Activated naive CD4-positive, alpha-beta T cell treated with anti-CD3 and anti-CD28 coated beads for 36 hours (primary cell): ENCODE results near the gene NBPF6. TPM values are rescaled to one million over a fixed set of nuclear protein-coding genes. Genes with fewer than 3 reads are reported as not detected.
"Not testable (repeated sequence)": the region's sequence is repeated elsewhere in the genome, so short reads cannot be mapped to it uniquely, and the experiment has no call there.

Experiments used
- CTCF ChIA-PET: fragments of 350-600 bp; sonication (Branson Sonifier 250); formaldehyde crosslinking; loops from one replicate; lab custom pipeline; 2021; ENCODE audit warnings: antibody characterized with exemption; lab: Charles Lee
- DNase-seq: peaks from one replicate; pipeline ENCODE4 v3.0.0-alpha.2; 2020
- H3K27ac Mint-ChIP-seq: one replicate; pipeline ENCODE4 v1.8.0; 2021; ENCODE audit warnings: mild to moderate bottlenecking, mixed read lengths
- H3K27me3 Mint-ChIP-seq: one replicate; pipeline ENCODE4 v1.8.0; 2021; ENCODE audit warnings: low read depth, mixed read lengths
- H3K36me3 Mint-ChIP-seq: one replicate; pipeline ENCODE4 v1.8.0; 2021; ENCODE audit warnings: low read depth, mixed read lengths
- H3K4me1 Mint-ChIP-seq: one replicate; pipeline ENCODE4 v1.8.0; 2021; ENCODE audit warnings: low read depth, mixed read lengths
- H3K4me3 Mint-ChIP-seq: one replicate; pipeline ENCODE4 v1.8.0; 2021; ENCODE audit warnings: mild to moderate bottlenecking, moderate library complexity, mixed read lengths
- H3K9me3 Mint-ChIP-seq: one replicate; pipeline ENCODE4 v1.8.0; 2021; ENCODE audit warnings: mixed read lengths
- intact Hi-C: fragments of 100-400 bp; cut with micrococcal nuclease; formaldehyde crosslinking; loops from one replicate; pipeline ENCODE4 v1.15.1; 2023
- total RNA-seq, 2 experiments: library from RNA; stranded (reverse); gene quantifications; one replicate each; pipeline ENCODE4 v1.2.3, GENCODE V29; 2021

The NBPF6 gene
- not detected for total RNA-seq

GRCh38 chr1:108450043-108450442, at the start of gene NBPF6:
Gene NBPF6 (plus strand): TSS chr1:108450343. CDS start chr1:108450602, 259 bp downstream.
- H3K4me3 Mint-ChIP-seq, DNase-seq, H3K9me3 Mint-ChIP-seq, H3K27ac Mint-ChIP-seq, H3K4me1 Mint-ChIP-seq, CTCF ChIA-PET, intact Hi-C loops, H3K36me3 Mint-ChIP-seq, H3K27me3 Mint-ChIP-seq: not testable (repeated sequence)

GRCh38 chr1:108411098-108411833, 38.9 kb upstream of the NBPF6 start:
- DNase-seq, intact Hi-C loops, H3K9me3 Mint-ChIP-seq, H3K36me3 Mint-ChIP-seq, H3K27ac Mint-ChIP-seq, H3K4me1 Mint-ChIP-seq, CTCF ChIA-PET, H3K4me3 Mint-ChIP-seq, H3K27me3 Mint-ChIP-seq: not testable (repeated sequence)

- H3K36me3 Mint-ChIP-seq, DNase-seq, H3K4me1 Mint-ChIP-seq, intact Hi-C loops, H3K4me3 Mint-ChIP-seq, H3K9me3 Mint-ChIP-seq, CTCF ChIA-PET, H3K27me3 Mint-ChIP-seq, H3K27ac Mint-ChIP-seq: not testable (repeated sequence)
Observed at GRCh38 chr1:108420129-108420528, 30.0 kb upstream of the NBPF6 start.

GRCh38 chr1:108421061-108421916, 28.9 kb upstream of the NBPF6 start:
- CTCF ChIA-PET, H3K9me3 Mint-ChIP-seq: not testable (repeated sequence)

GRCh38 chr1:108426877-108427276, 23.3 kb upstream of the NBPF6 start:
- DNase-seq, CTCF ChIA-PET, H3K36me3 Mint-ChIP-seq, H3K27me3 Mint-ChIP-seq, H3K4me3 Mint-ChIP-seq, H3K27ac Mint-ChIP-seq, H3K9me3 Mint-ChIP-seq, H3K4me1 Mint-ChIP-seq, intact Hi-C loops: not testable (repeated sequence)

More at GRCh38 chr1:108421061-108421916, 28.9 kb upstream of the NBPF6 start:
- H3K27ac Mint-ChIP-seq, DNase-seq, intact Hi-C loops, H3K4me3 Mint-ChIP-seq, H3K27me3 Mint-ChIP-seq, H3K4me1 Mint-ChIP-seq, H3K36me3 Mint-ChIP-seq: not testable (repeated sequence)

- H3K9me3 Mint-ChIP-seq, H3K27ac Mint-ChIP-seq, DNase-seq, H3K4me3 Mint-ChIP-seq, H3K4me1 Mint-ChIP-seq, CTCF ChIA-PET, intact Hi-C loops, H3K27me3 Mint-ChIP-seq, H3K36me3 Mint-ChIP-seq: not testable (repeated sequence)
Observed at GRCh38 chr1:108432002-108432401, 18.1 kb upstream of the NBPF6 start.

GRCh38 chr1:108433404-108433803, 16.7 kb upstream of the NBPF6 start:
- H3K4me3 Mint-ChIP-seq, intact Hi-C loops, H3K4me1 Mint-ChIP-seq, H3K27me3 Mint-ChIP-seq, H3K9me3 Mint-ChIP-seq, H3K36me3 Mint-ChIP-seq, DNase-seq, CTCF ChIA-PET, H3K27ac Mint-ChIP-seq: not testable (repeated sequence)

- CTCF ChIA-PET, H3K4me3 Mint-ChIP-seq, H3K9me3 Mint-ChIP-seq, H3K27ac Mint-ChIP-seq, H3K27me3 Mint-ChIP-seq, H3K4me1 Mint-ChIP-seq, intact Hi-C loops, H3K36me3 Mint-ChIP-seq, DNase-seq: not testable (repeated sequence)
Observed at GRCh38 chr1:108438536-108438935, 11.6 kb upstream of the NBPF6 start.

GRCh38 chr1:108454521-108454920, 4.4 kb downstream of the NBPF6 start:
- H3K36me3 Mint-ChIP-seq, H3K4me3 Mint-ChIP-seq, H3K27me3 Mint-ChIP-seq, H3K9me3 Mint-ChIP-seq, H3K27ac Mint-ChIP-seq, intact Hi-C loops, DNase-seq, H3K4me1 Mint-ChIP-seq, CTCF ChIA-PET: not testable (repeated sequence)

GRCh38 chr1:108458661-108459060, 8.5 kb downstream of the NBPF6 start:
- H3K27me3 Mint-ChIP-seq, H3K27ac Mint-ChIP-seq, DNase-seq, H3K36me3 Mint-ChIP-seq, H3K4me1 Mint-ChIP-seq, intact Hi-C loops, CTCF ChIA-PET, H3K4me3 Mint-ChIP-seq, H3K9me3 Mint-ChIP-seq: not testable (repeated sequence)

- H3K4me3 Mint-ChIP-seq, H3K27ac Mint-ChIP-seq, CTCF ChIA-PET, H3K27me3 Mint-ChIP-seq, DNase-seq, intact Hi-C loops, H3K4me1 Mint-ChIP-seq, H3K36me3 Mint-ChIP-seq, H3K9me3 Mint-ChIP-seq: not testable (repeated sequence)
Observed at GRCh38 chr1:108461758-108462157, 11.6 kb downstream of the NBPF6 start.

- H3K4me1 Mint-ChIP-seq, DNase-seq, H3K4me3 Mint-ChIP-seq, intact Hi-C loops, H3K9me3 Mint-ChIP-seq, CTCF ChIA-PET, H3K27ac Mint-ChIP-seq, H3K27me3 Mint-ChIP-seq, H3K36me3 Mint-ChIP-seq: not testable (repeated sequence)
Observed at GRCh38 chr1:108463962-108464361, 13.8 kb downstream of the NBPF6 start.

GRCh38 chr1:108466166-108466565, 16.0 kb downstream of the NBPF6 start:
- CTCF ChIA-PET, H3K4me1 Mint-ChIP-seq, H3K27ac Mint-ChIP-seq, H3K9me3 Mint-ChIP-seq, H3K27me3 Mint-ChIP-seq, H3K36me3 Mint-ChIP-seq, H3K4me3 Mint-ChIP-seq, intact Hi-C loops, DNase-seq: not testable (repeated sequence)
